K562 (cell line): Measurements from ENCODE around the gene DPH2. TPM values are rescaled to one million over a fixed set of nuclear protein-coding genes. Genes with fewer than 3 reads are reported as not detected.

ENCODE experiments used
- ATAC-seq: fragments of 200-7000 bp; cut with Tn5 transposase; 3 replicates; pipeline ENCODE4 v1.9.1; 2020; ENCODE audit warnings: moderate library complexity
- BruUV-seq: library from RNA; stranded (reverse); fragments of 400-500 nt; replicated peaks from 2 replicates; lab custom pipeline; 2021; lab: Mats Ljungman, UMichigan
- CTCF ChIA-PET: fragments of 300-600 bp; formaldehyde crosslinking; extraction: SDS; loops from one replicate; lab custom pipeline; 2021; ENCODE audit warnings: low intra/inter-chr PET ratio; lab: Yijun Ruan, JAX
- POLR2A ChIA-PET: fragments of 300-600, 350-650 bp; sonication (Branson Sonifier 250); formaldehyde crosslinking; extraction: SDS; loops from one replicate; lab custom pipeline; 2021; ENCODE audit warnings: antibody characterized with exemption, inconsistent platforms; lab: Yijun Ruan, JAX
- DNase-seq, 4 experiments: peaks; one replicate each; pipeline versions ENCODE4 v3.0.0 to v3.0.0-alpha.2; 2011 to 2018; ENCODE audit warnings: low spot score in 3 of 4, mixed read lengths in 3 of 4; ENCODE audit errors: extremely low read depth in 1 of 4
- FAIRE-seq: peaks from 2 replicates; lab custom pipeline; 2011; peaks lifted over from hg19 to GRCh38; lab: Jason Lieb, UNC
- H2AFZ ChIP-seq: 2 replicates; pipeline ENCODE4 v1.6.0; 2011; ENCODE audit warnings: low read depth, low read length, control low read depth, inconsistent platforms
- H3K27ac ChIP-seq: fragments of 200-600 bp; 3 replicates; pipeline ENCODE4 v1.8.0; 2011; ENCODE audit warnings: low read depth, mild to moderate bottlenecking, control low read depth, inconsistent platforms, low read length, moderate library complexity, mixed read lengths; ENCODE audit errors: extremely low read depth
- H3K27me3 ChIP-seq, 2 experiments: fragments of 300-600 bp in 1 of 2; 2 replicates in 1 of 2; 3 replicates in 1 of 2; pipeline versions ENCODE4 v1.6.0 to v1.8.0; 2011; ENCODE audit warnings: inconsistent platforms in 2 of 2, low read length in 2 of 2, mild to moderate bottlenecking in 1 of 2, mixed read lengths in 1 of 2, moderate library complexity in 1 of 2; ENCODE audit not compliant: control insufficient read depth in 2 of 2, insufficient read depth in 2 of 2
- H3K36me3 ChIP-seq: fragments of 300-600 bp; 3 replicates; pipeline ENCODE4 v1.8.0; 2011; ENCODE audit warnings: mild to moderate bottlenecking, low read length, inconsistent platforms; ENCODE audit not compliant: control insufficient read depth, insufficient read depth
- H3K4me1 ChIP-seq, 2 experiments: fragments of 200-600 bp in 1 of 2; replicated peaks in 1 of 2; 2 replicates in 1 of 2; 3 replicates in 1 of 2; pipeline versions ENCODE4 v1.5.1 to v1.8.0; 2011; ENCODE audit warnings: inconsistent platforms in 2 of 2, low read length in 2 of 2, mild to moderate bottlenecking in 1 of 2, mixed read lengths in 1 of 2, moderate library complexity in 1 of 2; ENCODE audit not compliant: control insufficient read depth in 2 of 2, insufficient read depth in 2 of 2
- H3K4me2 ChIP-seq: 2 replicates; pipeline ENCODE4 v1.6.1; 2011; ENCODE audit warnings: low read length, control low read depth, inconsistent platforms, mixed read lengths; ENCODE audit not compliant: insufficient read depth
- H3K4me3 ChIP-seq: fragments of 200-600 bp; sonication (generic), shearing (Covaris generic); 2 replicates; pipeline ENCODE4 v1.5.1; 2016; ENCODE audit warnings: control low read depth, inconsistent platforms
- H3K79me2 ChIP-seq: fragments of 200-600 bp; 3 replicates; pipeline ENCODE4 v1.8.0; 2011; ENCODE audit warnings: low read length, inconsistent platforms; ENCODE audit not compliant: control insufficient read depth, insufficient read depth
- H3K9ac ChIP-seq, 2 experiments: 2 replicates each; pipeline versions ENCODE4 v1.6.0 to v1.6.1; 2011; ENCODE audit warnings: low read depth in 2 of 2, low read length in 2 of 2, control low read depth in 1 of 2, inconsistent platforms in 1 of 2, mild to moderate bottlenecking in 1 of 2, mixed read lengths in 1 of 2; ENCODE audit not compliant: insufficient read depth in 1 of 2
- H3K9me1 ChIP-seq: one replicate; pipeline ENCODE4 v1.6.0; 2011; ENCODE audit warnings: inconsistent platforms, mild to moderate bottlenecking, low read length, moderate library complexity; ENCODE audit not compliant: control insufficient read depth, insufficient read depth
- H3K9me3 ChIP-seq: replicated peaks from 2 replicates; pipeline ENCODE4 v1.5.1; 2011; ENCODE audit warnings: low read depth, low read length, inconsistent platforms; ENCODE audit not compliant: control insufficient read depth, insufficient read depth
- H4K20me1 ChIP-seq: replicated peaks from 2 replicates; pipeline ENCODE4 v1.6.1; 2011; ENCODE audit warnings: low read length, inconsistent platforms, mixed read lengths; ENCODE audit not compliant: control insufficient read depth, insufficient read depth
- ARID1B ChIP-seq: fragments of 450-650 bp; IDR thresholded peaks from 2 replicates; pipeline ENCODE4 v1.6.1; 2016; ENCODE audit warnings: antibody characterized with exemption, mild to moderate bottlenecking, inconsistent platforms
- CREB5 ChIP-seq: fragments of 250-450 bp; sonication (Bioruptor Pico); IDR thresholded peaks from 2 replicates; pipeline ENCODE4 v1.5.0; 2020; ENCODE audit warnings: mild to moderate bottlenecking
- GATAD2B ChIP-seq: fragments of 450-650 bp; IDR thresholded peaks from 2 replicates; pipeline ENCODE4 v1.6.1; 2017; ENCODE audit warnings: mild to moderate bottlenecking, borderline replicate concordance
- HMGXB4 ChIP-seq: sonication (generic); formaldehyde crosslinking; IDR thresholded peaks from 2 replicates; pipeline ENCODE4 v1.8.1; 2023; ENCODE audit warnings: mild to moderate bottlenecking, missing genetic modification reagents
- NR4A1 ChIP-seq, 2 experiments: fragments of 250-450 bp in 1 of 2; fragments of 450-650 bp in 1 of 2; sonication (Bioruptor Pico) in 1 of 2; IDR thresholded peaks; 2 replicates each; pipeline versions ENCODE4 v1.4.0 to v1.6.1; 2016 to 2020; ENCODE audit warnings: mild to moderate bottlenecking in 2 of 2, missing compliant biosample characterization in 1 of 2, missing genetic modification characterization in 1 of 2, moderate library complexity in 1 of 2
- POLR2B ChIP-seq: fragments of 450-650 bp; IDR thresholded peaks from 2 replicates; pipeline ENCODE4 v1.6.1; 2018; ENCODE audit warnings: low read depth; ENCODE audit not compliant: partially characterized antibody
- PTRF ChIP-seq: fragments of 450-650 bp; IDR thresholded peaks from 2 replicates; pipeline ENCODE4 v1.6.1; 2016; ENCODE audit warnings: mild to moderate bottlenecking, missing genetic modification characterization, missing compliant biosample characterization
- SMARCE1 ChIP-seq: fragments of 450-650 bp; IDR thresholded peaks from 2 replicates; pipeline ENCODE4 v1.7.1; 2016; ENCODE audit warnings: mild to moderate bottlenecking
- TOE1 ChIP-seq, 2 experiments: fragments of 450-650 bp in 1 of 2; sonication (generic) in 1 of 2; formaldehyde crosslinking in 1 of 2; IDR thresholded peaks; 2 replicates each; pipeline versions ENCODE4 v1.7.1 to v1.8.0; 2016 to 2022; ENCODE audit warnings: borderline replicate concordance in 2 of 2, mild to moderate bottlenecking in 2 of 2, antibody characterized with exemption in 1 of 2, inconsistent platforms in 1 of 2, low read depth in 1 of 2, missing genetic modification reagents in 1 of 2, moderate library complexity in 1 of 2
- ZNF79 ChIP-seq: fragments of 250-450 bp; sonication (Bioruptor Pico); IDR thresholded peaks from 2 replicates; pipeline ENCODE4 v1.4.0; 2020; ENCODE audit warnings: low read depth, mild to moderate bottlenecking, moderate library complexity
- WGBS: fragments of 100-300 bp; shearing (Covaris generic); methylation state at CpG from one replicate; pipeline ENCODE4 v1.1.6; 2016; ENCODE audit warnings: low coverage, mixed read lengths; ENCODE audit not compliant: insufficient coverage; ENCODE audit errors: missing lambda C conversion rate; 5-methylcytosine and 5-hydroxymethylcytosine counted together
- in situ Hi-C: fragments of 300-500 bp; cut with MboI; formaldehyde crosslinking; loops from 4 replicates; pipeline ENCODE4 v1.15.0; 2018; ENCODE audit warnings: inconsistent platforms, mixed read lengths
- intact Hi-C: fragments of 100-400 bp; cut with micrococcal nuclease; formaldehyde crosslinking; loops from 2 replicates; pipeline ENCODE4 v1.14.2; 2022
- polyA plus RNA-seq, 8 experiments: library from polyadenylated mRNA; depleted of rRNA in 4 of 8; stranded (reverse) in 5 of 8; unstranded in 3 of 8; fragments of >200 nt; fragmentation: Nextera tagmentation in 2 of 8; fragmentation: Illumina TruSeq in 1 of 8; extraction: Ambion mirVana in 2 of 8; extraction: Trizol in 1 of 8; gene quantifications; 2 replicates each; pipeline versions ENCODE4 v1.2.1 to v1.2.3, GENCODE V29; 2011 to 2014; ENCODE audit warnings: inconsistent platforms in 1 of 8, missing spikeins in 1 of 8
- total RNA-seq, 7 experiments: library from RNA; depleted of rRNA in 6 of 7; stranded (reverse); fragments of >200 nt in 6 of 7; fragmentation: Illumina TruSeq in 2 of 7; extraction: Trizol in 2 of 7; gene quantifications; 2 replicates each; pipeline versions ENCODE4 v1.2.1 to v1.2.3, GENCODE V29; 2011 to 2021; ENCODE audit warnings: low replicate concordance in 1 of 7
- TF ChIP-seq, protein P1 (sequence below): fragments of 250-450 bp; sonication (Bioruptor Pico); IDR thresholded peaks from 2 replicates; pipeline ENCODE4 v1.4.0; 2020; ENCODE audit warnings: mild to moderate bottlenecking, moderate library complexity, borderline replicate concordance
- TF ChIP-seq, protein P2 (sequence below): sonication (generic); formaldehyde crosslinking; IDR thresholded peaks from 2 replicates; pipeline ENCODE4 v1.8.1; 2023; ENCODE audit warnings: mild to moderate bottlenecking, missing genetic modification reagents
- TF ChIP-seq, protein P3 (sequence below): sonication (generic); formaldehyde crosslinking; IDR thresholded peaks from 2 replicates; pipeline ENCODE4 v1.8.0; 2022; ENCODE audit warnings: mild to moderate bottlenecking, missing genetic modification reagents

Gene DPH2
- total and polyA plus RNA-seq, 9 of the 15 experiments (the other 6 are each of a cell fraction or from before 2014, with no cell fraction given), result 17.9 to 94.1 (median 68.1) TPM

- H3K4me2 ChIP-seq, result no peak overlapping the region; the same call in 1 of the 2 replicates
- no peak overlapping the region for H2AFZ ChIP-seq
- no TSS peak for BruUV-seq
- H3K36me3 ChIP-seq, result peaks cover 81% of the 10 kb centered on the region
- H3K4me1 ChIP-seq, result peaks cover 42 to 78% of the 10 kb centered on the region in 2 experiments
- DNase-seq (no peak), ATAC-seq (no peak), FAIRE-seq (no peak)
- no peak overlapping the region for H3K4me3 ChIP-seq
- ChIA-PET POLR2A (interaction anchor here (0.6 to 1.2 kb wide), 3 partner anchors 8 to 67 kb away, joined by 3 to 4 read pairs (median 3); no protein-coding TSS in a partner anchor), CTCF (no interaction called here)
- H3K27me3 ChIP-seq, result no peaks in the 10 kb centered on the region
- peaks cover 25% of the 10 kb centered on the region for H4K20me1 ChIP-seq
- H3K27ac ChIP-seq, result no peak overlapping the region
- WGBS, result 94% methylated on average over 15 of the region's 20 CpGs
- peaks cover 67% of the 10 kb centered on the region for H3K79me2 ChIP-seq
- intact Hi-C loops (no loop called here), in situ Hi-C loops (no loop called here)
- peaks cover 21% of the 10 kb centered on the region for H3K9me1 ChIP-seq
- H3K9me3 ChIP-seq, result no peaks in the 10 kb centered on the region
- peak overlapping the region; percentile 75 to 99; a peak in 3 of 4 replicates for H3K9ac ChIP-seq
- TF ChIP-seq, protein P1, sequence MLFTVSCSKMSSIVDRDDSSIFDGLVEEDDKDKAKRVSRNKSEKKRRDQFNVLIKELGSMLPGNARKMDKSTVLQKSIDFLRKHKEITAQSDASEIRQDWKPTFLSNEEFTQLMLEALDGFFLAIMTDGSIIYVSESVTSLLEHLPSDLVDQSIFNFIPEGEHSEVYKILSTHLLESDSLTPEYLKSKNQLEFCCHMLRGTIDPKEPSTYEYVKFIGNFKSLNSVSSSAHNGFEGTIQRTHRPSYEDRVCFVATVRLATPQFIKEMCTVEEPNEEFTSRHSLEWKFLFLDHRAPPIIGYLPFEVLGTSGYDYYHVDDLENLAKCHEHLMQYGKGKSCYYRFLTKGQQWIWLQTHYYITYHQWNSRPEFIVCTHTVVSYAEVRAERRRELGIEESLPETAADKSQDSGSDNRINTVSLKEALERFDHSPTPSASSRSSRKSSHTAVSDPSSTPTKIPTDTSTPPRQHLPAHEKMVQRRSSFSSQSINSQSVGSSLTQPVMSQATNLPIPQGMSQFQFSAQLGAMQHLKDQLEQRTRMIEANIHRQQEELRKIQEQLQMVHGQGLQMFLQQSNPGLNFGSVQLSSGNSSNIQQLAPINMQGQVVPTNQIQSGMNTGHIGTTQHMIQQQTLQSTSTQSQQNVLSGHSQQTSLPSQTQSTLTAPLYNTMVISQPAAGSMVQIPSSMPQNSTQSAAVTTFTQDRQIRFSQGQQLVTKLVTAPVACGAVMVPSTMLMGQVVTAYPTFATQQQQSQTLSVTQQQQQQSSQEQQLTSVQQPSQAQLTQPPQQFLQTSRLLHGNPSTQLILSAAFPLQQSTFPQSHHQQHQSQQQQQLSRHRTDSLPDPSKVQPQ (CRISPR knock-in tag), result no peak
- TF ChIP-seq, protein P2, sequence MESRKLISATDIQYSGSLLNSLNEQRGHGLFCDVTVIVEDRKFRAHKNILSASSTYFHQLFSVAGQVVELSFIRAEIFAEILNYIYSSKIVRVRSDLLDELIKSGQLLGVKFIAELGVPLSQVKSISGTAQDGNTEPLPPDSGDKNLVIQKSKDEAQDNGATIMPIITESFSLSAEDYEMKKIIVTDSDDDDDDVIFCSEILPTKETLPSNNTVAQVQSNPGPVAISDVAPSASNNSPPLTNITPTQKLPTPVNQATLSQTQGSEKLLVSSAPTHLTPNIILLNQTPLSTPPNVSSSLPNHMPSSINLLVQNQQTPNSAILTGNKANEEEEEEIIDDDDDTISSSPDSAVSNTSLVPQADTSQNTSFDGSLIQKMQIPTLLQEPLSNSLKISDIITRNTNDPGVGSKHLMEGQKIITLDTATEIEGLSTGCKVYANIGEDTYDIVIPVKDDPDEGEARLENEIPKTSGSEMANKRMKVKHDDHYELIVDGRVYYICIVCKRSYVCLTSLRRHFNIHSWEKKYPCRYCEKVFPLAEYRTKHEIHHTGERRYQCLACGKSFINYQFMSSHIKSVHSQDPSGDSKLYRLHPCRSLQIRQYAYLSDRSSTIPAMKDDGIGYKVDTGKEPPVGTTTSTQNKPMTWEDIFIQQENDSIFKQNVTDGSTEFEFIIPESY (CRISPR knock-in tag), result 0 out of 2 replicates have a peak, but pooled peaks have one; percentile 60
- TF ChIP-seq SMARCE1 (no peak), HMGXB4 (CRISPR knock-in tag) (no peak), CREB5 (CRISPR knock-in tag) (no peak), PTRF (tag) (no peak), POLR2B (no peak), NR4A1 (CRISPR knock-in tag; IDR thresholded peaks at IDR 0.05) (no peak), NR4A1 (tag; IDR thresholded peaks at IDR 0.05) (no peak), ZNF79 (CRISPR knock-in tag) (no peak), ARID1B (no peak), GATAD2B (no peak), TOE1 (IDR thresholded peaks at IDR 0.05; ENCODE audit: borderline replicate concordance) (no peak), TOE1 (CRISPR knock-in tag; IDR thresholded peaks at IDR 0.05; ENCODE audit: borderline replicate concordance, low read depth) (no peak)
- TF ChIP-seq, protein P3, sequence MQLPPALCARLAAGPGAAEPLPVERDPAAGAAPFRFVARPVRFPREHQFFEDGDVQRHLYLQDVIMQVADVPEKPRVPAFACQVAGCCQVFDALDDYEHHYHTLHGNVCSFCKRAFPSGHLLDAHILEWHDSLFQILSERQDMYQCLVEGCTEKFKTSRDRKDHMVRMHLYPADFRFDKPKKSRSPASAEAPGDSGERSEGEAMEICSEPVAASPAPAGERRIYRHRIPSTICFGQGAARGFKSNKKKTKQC (CRISPR knock-in tag), result no peak
Observed at GRCh38 chr1:43981135-43981491, 11.3 kb downstream of the DPH2 start.
